ENCODE results near the gene NAT14. TPM values are rescaled to one million over a fixed set of nuclear protein-coding genes. Genes with fewer than 3 reads are reported as not detected.

Gene NAT14
- total RNA-seq, 1 experiment from 2014 or later, result 17.5 TPM

DNA sequence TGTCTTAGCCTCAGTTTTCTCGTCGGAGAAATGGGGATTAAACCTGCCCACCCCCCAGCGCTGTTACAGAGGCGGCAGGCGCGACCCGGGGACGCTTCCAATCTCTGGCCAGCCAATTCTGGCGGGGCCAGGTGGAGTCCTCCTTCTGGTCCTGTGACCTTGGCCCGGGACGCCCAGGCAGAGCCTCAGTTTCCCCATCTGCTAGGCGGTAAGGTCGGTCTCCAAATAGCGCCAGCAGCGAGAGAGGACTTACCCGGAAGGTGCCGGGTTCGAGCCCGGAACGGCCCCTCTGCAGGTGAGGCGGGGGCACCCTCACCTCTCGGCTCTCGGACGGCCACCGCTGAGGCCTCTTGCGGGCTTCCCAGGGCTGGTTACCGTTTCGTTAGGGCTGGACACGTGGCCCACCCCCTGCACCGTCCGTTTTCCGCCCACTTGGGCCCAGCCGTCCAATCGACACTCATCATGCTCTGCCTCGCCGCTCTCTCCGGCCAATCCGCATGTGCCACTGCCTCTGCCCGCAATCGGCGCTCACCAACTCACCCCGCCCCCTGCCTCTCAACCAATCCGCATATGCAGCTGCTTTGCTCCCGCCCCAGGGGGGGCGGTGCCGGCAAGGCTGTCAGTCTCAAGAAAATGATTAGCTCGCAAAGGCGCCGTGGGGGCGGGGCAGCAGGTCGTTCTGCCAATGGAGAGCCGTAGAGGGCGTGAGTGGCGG, 23.6 kb upstream of the NAT14 start, which contains the start of gene ISOC2:
Gene ISOC2 (minus strand): TSS at position 384 of the 715 bp plus-strand sequence. CDS start 5,156 bp downstream, outside the sequence.
- Histone ChIP-seq H2AFZ (ENCODE audit: low read length) (peak within 1 kb of the TSS; percentile 96), H3K27ac (ENCODE audit: low read length) (peak within 1 kb of the TSS; percentile 81), H3K36me3 (ENCODE audit: low read depth, low read length) (0 out of 2 replicates have a peak, but pooled peaks cover 2% of the 10 kb centered on the region), H3K27me3 (ENCODE audit: low read length) (no peaks in the 10 kb centered on the region), H3K4me3 (ENCODE audit: low read length) (peak within 1 kb of the TSS; percentile 91), H3F3A (ENCODE audit: low read length, unreplicated experiment) (no peaks in the 10 kb centered on the region), H3K4me1 (ENCODE audit: insufficient read depth, low read length) (peaks cover 13% of the 10 kb centered on the region), H3K4me2 (ENCODE audit: low read length) (peak within 1 kb of the TSS; percentile 97), H3K9ac (ENCODE audit: low read length) (peak within 1 kb of the TSS; percentile 97), H3K79me2 (ENCODE audit: low read length) (peaks cover 27% of the 10 kb centered on the region), H3K9me2 (replicated peaks; ENCODE audit: low read length) (no peaks in the 10 kb centered on the region), H3K9me3 (ENCODE audit: low read length) (no peaks in the 10 kb centered on the region), H4K20me1 (ENCODE audit: low read length) (peaks cover 6% of the 10 kb centered on the region; the same call in 1 of the 2 replicates)
- intact Hi-C loops (cut with micrococcal nuclease), result loop anchor here (5.0 kb wide), 1 partner anchor 171 kb away; no protein-coding TSS in a partner anchor
- TF ChIP-seq EZH2phosphoT487 (IDR thresholded peaks at IDR 0.05; ENCODE audit: borderline replicate concordance, low read length), result no peak
- TF ChIP-seq EZH2 (IDR thresholded peaks at IDR 0.05; ENCODE audit: low read length, unreplicated experiment), result no peak
- TF ChIP-seq, protein P1, sequence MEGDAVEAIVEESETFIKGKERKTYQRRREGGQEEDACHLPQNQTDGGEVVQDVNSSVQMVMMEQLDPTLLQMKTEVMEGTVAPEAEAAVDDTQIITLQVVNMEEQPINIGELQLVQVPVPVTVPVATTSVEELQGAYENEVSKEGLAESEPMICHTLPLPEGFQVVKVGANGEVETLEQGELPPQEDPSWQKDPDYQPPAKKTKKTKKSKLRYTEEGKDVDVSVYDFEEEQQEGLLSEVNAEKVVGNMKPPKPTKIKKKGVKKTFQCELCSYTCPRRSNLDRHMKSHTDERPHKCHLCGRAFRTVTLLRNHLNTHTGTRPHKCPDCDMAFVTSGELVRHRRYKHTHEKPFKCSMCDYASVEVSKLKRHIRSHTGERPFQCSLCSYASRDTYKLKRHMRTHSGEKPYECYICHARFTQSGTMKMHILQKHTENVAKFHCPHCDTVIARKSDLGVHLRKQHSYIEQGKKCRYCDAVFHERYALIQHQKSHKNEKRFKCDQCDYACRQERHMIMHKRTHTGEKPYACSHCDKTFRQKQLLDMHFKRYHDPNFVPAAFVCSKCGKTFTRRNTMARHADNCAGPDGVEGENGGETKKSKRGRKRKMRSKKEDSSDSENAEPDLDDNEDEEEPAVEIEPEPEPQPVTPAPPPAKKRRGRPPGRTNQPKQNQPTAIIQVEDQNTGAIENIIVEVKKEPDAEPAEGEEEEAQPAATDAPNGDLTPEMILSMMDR (conservative IDR thresholded peaks at IDR 0.05; ENCODE audit: low read depth, low read length), result no peak
- ChIA-PET POLR2A (ENCODE audit: unreplicated experiment) (interaction anchor here (0.6 to 1.1 kb wide), 7 partner anchors 12 to 1817 kb away, joined by 3 to 17 read pairs (median 4); no protein-coding TSS in a partner anchor), CTCF (interaction anchor here (0.7 to 1.1 kb wide), 4 partner anchors 43 to 487 kb away, joined by 3 to 11 read pairs (median 4); no protein-coding TSS in a partner anchor)
- BruUV-seq (replicated peaks), result TSS peak; percentile 57
- ATAC-seq, result peak; percentile 97
- DNase-seq, result peak; percentile 100

- POLR2A ChIA-PET (ENCODE audit: unreplicated experiment), result interaction anchor here (0.6 to 1.1 kb wide), 6 partner anchors 12 to 1817 kb away, joined by 3 to 17 read pairs (median 4); no protein-coding TSS in a partner anchor
- Histone ChIP-seq H3F3A (ENCODE audit: low read length, unreplicated experiment) (no peaks in the 10 kb centered on the region), H3K4me2 (ENCODE audit: low read length) (peak overlapping the region; percentile 93), H3K9ac (ENCODE audit: low read length) (peak overlapping the region; percentile 63), H3K79me2 (ENCODE audit: low read length) (peaks cover 27% of the 10 kb centered on the region), H2AFZ (ENCODE audit: low read length) (peak overlapping the region; percentile 96), H3K9me2 (replicated peaks; ENCODE audit: low read length) (no peaks in the 10 kb centered on the region), H3K9me3 (ENCODE audit: low read length) (no peaks in the 10 kb centered on the region), H3K27me3 (ENCODE audit: low read length) (no peaks in the 10 kb centered on the region), H3K36me3 (ENCODE audit: low read depth, low read length) (no peaks in the 10 kb centered on the region), H3K4me3 (ENCODE audit: low read length) (peak overlapping the region; percentile 75), H4K20me1 (ENCODE audit: low read length) (peaks cover 6% of the 10 kb centered on the region; the same call in 1 of the 2 replicates), H3K27ac (ENCODE audit: low read length) (no peak overlapping the region), H3K4me1 (ENCODE audit: insufficient read depth, low read length) (peaks cover 13% of the 10 kb centered on the region)
- CTCF ChIA-PET, result interaction anchor here (0.7 to 1.1 kb wide), 4 partner anchors 42 to 487 kb away, joined by 3 to 11 read pairs (median 4); no protein-coding TSS in a partner anchor
- BruUV-seq (replicated peaks), result TSS peak; percentile 87
- intact Hi-C loops (cut with micrococcal nuclease), result loop anchor here (5.0 kb wide), 1 partner anchor 170 kb away; no protein-coding TSS in a partner anchor
- DNase-seq, result peak; percentile 44
- no peak for TF ChIP-seq EZH2phosphoT487 (IDR thresholded peaks at IDR 0.05; ENCODE audit: borderline replicate concordance, low read length)
- TF ChIP-seq, protein P1 (conservative IDR thresholded peaks at IDR 0.05; ENCODE audit: low read depth, low read length), result no peak
- no peak for TF ChIP-seq EZH2 (IDR thresholded peaks at IDR 0.05; ENCODE audit: low read length, unreplicated experiment)
- no peak for ATAC-seq
Measured at GRCh38 chr19:55461974-55462626, 22.9 kb upstream of the NAT14 start.

All from PC-3 (cell line).